Ishikawa (cell line): ENCODE measurements around the gene FOXO3.

Experiments used
- CEBPB ChIP-seq: IDR thresholded peaks from 2 replicates; pipeline ENCODE4 v1.6.1; 2012
- CREB1 ChIP-seq: IDR thresholded peaks from 2 replicates; pipeline ENCODE4 v1.6.1; 2012; ENCODE audit warnings: low read depth
- EGR1 ChIP-seq: IDR thresholded peaks from 2 replicates; pipeline ENCODE4 v1.6.1; 2012
- EP300 ChIP-seq: IDR thresholded peaks from 2 replicates; pipeline ENCODE4 v1.6.1; 2012; ENCODE audit warnings: borderline replicate concordance
- FOXM1 ChIP-seq: IDR thresholded peaks from 2 replicates; pipeline ENCODE4 v1.6.1; 2012; ENCODE audit warnings: low read depth, borderline replicate concordance
- NFIC ChIP-seq: IDR thresholded peaks from 2 replicates; pipeline ENCODE4 v1.6.1; 2012
- RAD21 ChIP-seq: IDR thresholded peaks from 2 replicates; pipeline ENCODE4 v1.6.1; 2012; ENCODE audit warnings: low read depth
- TAF1 ChIP-seq: IDR thresholded peaks from 2 replicates; pipeline ENCODE4 v1.6.1; 2012; ENCODE audit warnings: low read depth, mild to moderate bottlenecking
- TCF12 ChIP-seq: IDR thresholded peaks from 2 replicates; pipeline ENCODE4 v1.6.1; 2012; ENCODE audit warnings: low read depth
- TEAD4 ChIP-seq: IDR thresholded peaks from 2 replicates; pipeline ENCODE4 v1.6.1; 2012
- YY1 ChIP-seq: IDR thresholded peaks from 2 replicates; pipeline ENCODE4 v1.6.1; 2012; ENCODE audit warnings: low read depth
- ZBTB7A ChIP-seq: IDR thresholded peaks from 2 replicates; pipeline ENCODE4 v1.6.1; 2012; ENCODE audit warnings: low read depth
- TF ChIP-seq, protein P1 (sequence below): IDR thresholded peaks from 2 replicates; pipeline ENCODE4 v1.6.1; 2012
- TF ChIP-seq, protein P2 (sequence below): IDR thresholded peaks from 2 replicates; pipeline ENCODE4 v1.6.1; 2012
- TF ChIP-seq, protein P3 (sequence below): IDR thresholded peaks from 2 replicates; pipeline ENCODE4 v1.6.1; 2012; ENCODE audit warnings: low read depth, mild to moderate bottlenecking

The FOXO3 gene

DNA sequence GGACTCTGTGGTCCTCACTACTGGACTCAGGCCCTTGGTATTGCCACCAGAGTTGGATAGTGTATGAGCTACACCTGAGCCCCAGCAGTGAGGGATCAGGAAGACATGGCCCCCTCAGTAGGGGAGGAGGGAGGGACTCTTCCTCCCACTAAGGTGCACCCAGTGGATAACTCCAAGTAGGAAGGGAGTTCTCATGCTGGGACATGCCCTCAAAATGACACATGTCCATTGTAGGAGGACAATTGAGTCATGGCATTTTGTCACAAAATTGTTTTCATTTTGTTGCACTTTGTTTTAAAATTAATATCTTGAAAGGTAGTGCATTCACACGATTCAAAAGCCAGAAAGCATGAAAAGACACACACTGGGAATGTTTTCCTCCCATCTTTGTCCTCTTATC lies 127.2 kb downstream of the FOXO3 start:
- TF ChIP-seq TEAD4 (no peak), RAD21 (no peak), NFIC (no peak), EP300 (no peak), TAF1 (no peak), TCF12 (no peak), ZBTB7A (no peak), YY1 (no peak), FOXM1 (no peak), CEBPB (no peak), EGR1 (no peak), CREB1 (no peak)
- TF ChIP-seq, protein P1, sequence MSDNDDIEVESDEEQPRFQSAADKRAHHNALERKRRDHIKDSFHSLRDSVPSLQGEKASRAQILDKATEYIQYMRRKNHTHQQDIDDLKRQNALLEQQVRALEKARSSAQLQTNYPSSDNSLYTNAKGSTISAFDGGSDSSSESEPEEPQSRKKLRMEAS = no peak
- TF ChIP-seq, protein P2, sequence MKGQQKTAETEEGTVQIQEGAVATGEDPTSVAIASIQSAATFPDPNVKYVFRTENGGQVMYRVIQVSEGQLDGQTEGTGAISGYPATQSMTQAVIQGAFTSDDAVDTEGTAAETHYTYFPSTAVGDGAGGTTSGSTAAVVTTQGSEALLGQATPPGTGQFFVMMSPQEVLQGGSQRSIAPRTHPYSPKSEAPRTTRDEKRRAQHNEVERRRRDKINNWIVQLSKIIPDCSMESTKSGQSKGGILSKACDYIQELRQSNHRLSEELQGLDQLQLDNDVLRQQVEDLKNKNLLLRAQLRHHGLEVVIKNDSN = no peak
- TF ChIP-seq, protein P3, sequence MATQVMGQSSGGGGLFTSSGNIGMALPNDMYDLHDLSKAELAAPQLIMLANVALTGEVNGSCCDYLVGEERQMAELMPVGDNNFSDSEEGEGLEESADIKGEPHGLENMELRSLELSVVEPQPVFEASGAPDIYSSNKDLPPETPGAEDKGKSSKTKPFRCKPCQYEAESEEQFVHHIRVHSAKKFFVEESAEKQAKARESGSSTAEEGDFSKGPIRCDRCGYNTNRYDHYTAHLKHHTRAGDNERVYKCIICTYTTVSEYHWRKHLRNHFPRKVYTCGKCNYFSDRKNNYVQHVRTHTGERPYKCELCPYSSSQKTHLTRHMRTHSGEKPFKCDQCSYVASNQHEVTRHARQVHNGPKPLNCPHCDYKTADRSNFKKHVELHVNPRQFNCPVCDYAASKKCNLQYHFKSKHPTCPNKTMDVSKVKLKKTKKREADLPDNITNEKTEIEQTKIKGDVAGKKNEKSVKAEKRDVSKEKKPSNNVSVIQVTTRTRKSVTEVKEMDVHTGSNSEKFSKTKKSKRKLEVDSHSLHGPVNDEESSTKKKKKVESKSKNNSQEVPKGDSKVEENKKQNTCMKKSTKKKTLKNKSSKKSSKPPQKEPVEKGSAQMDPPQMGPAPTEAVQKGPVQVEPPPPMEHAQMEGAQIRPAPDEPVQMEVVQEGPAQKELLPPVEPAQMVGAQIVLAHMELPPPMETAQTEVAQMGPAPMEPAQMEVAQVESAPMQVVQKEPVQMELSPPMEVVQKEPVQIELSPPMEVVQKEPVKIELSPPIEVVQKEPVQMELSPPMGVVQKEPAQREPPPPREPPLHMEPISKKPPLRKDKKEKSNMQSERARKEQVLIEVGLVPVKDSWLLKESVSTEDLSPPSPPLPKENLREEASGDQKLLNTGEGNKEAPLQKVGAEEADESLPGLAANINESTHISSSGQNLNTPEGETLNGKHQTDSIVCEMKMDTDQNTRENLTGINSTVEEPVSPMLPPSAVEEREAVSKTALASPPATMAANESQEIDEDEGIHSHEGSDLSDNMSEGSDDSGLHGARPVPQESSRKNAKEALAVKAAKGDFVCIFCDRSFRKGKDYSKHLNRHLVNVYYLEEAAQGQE = no peak

DNA sequence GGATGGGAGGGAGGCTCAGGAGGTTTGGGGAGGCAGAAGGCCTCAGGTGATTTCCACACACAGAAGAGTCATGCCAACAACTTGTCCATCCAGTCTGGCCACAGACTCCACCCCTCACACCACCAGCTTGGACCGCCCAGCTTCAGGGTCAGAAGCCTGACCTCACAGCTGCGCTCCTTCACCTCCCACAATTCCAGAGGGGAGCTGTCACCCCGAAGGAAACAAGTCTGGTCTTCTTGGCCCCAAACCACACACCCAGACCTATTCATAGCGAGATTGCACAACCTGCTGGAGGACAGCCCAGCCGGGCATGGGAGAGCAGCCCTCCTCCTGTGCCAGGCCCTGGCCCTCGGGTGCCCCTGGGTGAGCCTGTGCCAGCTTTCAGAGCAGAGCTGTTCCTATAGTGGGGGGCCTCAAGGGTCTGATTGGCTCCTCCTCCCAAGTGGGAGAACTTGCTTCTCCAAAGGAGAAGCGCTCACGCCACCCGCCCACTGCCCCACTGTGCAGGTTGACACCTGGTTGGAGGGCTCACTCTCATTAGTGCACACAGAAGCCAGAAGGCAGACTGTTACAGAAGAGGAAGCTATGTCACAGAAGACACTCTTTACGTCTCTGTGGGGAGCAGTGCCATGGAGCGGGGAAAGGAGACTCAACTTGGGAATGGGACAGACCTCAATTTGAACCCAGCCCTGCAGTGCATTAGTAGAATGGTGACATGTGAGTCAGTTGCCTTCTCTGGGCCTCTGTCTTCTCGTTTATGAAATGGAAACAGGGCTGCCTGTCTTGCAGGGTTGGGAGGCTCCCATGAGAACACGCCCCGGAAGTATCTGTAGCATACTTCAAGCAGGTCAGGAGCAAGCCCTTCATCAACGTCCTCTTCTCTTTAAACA lies 128.8 kb downstream of the FOXO3 start:
- TF ChIP-seq NFIC (peak; percentile 89), CEBPB (peak; percentile 99), FOXM1 (peak; percentile 25; the same call in 1 of the 2 replicates), RAD21 (peak; percentile 1; the same call in 1 of the 2 replicates), CREB1 (peak; percentile 33; the same call in 1 of the 2 replicates), EP300 (peak; percentile 77), TCF12 (peak; percentile 89), YY1 (no peak), TEAD4 (peak; percentile 56), EGR1 (no peak), TAF1 (no peak; the same call in 1 of the 2 replicates)
- TF ChIP-seq, protein P3 = no peak
- TF ChIP-seq, protein P2 = peak; percentile 57

DNA sequence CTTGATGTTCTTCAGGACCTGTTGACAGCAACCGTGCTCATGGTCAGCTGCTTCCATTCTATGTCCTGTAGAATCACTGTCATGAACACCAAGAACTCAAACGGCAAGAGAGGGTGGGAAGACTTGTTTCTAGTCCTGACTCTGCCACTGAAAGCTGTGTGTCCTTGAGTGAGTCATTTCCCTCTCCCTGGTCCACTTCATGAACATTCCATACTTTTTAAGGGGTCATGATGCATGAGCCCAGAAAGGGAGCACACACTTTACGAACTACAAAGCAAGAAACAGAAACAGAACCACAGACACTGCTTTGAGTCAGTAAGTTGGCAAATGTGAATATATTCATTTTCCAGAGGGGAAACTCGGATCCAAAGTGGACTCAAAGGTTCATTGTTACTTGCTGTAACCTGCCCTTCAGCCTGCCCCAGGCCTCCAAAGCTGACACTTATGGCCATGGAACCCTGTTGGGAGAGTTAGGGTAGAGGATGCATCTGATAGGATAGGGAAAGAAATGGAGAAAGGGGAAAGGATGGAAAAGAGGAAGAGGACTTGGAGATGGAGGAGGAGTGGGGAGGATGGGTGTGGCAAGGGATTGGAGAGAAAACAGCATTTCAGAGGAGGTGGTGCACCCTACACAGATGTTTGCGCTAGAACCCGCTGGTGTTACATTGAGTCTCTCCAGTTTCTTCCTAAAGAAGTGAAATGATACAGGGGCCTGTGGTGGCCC lies 129.8 kb downstream of the FOXO3 start:
- no peak for TF ChIP-seq CREB1
- TF ChIP-seq FOXM1 = no peak
- no peak for TF ChIP-seq RAD21
- no peak for TF ChIP-seq YY1
- no peak for TF ChIP-seq CEBPB
- TF ChIP-seq ZBTB7A = no peak
- TF ChIP-seq, protein P2 = no peak
- no peak for TF ChIP-seq TEAD4

DNA sequence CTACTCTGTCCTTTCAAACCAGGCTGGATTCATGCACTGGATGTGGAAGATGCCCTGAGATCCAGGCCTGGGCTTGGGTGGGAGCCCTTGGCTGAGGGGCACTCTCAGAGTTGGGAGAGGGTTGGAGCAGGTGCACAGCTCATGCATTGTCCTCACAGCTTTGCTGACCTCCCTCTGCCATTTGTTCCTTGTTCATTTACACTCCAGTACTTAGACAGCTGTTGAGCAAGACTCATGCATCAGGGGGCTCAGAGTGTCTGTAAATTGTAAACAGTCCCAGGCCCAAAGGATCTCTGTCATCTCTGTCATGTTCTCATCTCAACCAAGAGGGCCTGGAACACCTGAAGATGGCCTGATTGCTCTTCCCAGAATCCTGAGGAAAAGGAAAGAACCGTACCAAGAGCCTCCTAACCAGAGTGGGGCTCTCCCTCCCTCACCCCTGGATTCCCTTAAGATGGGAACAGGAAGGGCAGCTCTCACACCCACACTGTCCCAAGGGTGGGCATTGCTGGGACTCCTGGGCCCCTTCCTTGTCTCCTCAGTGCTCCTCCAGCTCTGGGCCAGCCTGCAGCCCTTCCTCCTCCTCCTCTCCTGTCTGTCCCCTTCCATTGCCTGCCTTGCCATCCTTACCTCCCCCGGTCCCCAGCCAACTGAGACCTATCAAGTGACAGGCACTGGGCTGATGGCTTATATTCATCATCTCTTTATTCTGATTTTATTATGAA lies 132.9 kb downstream of the FOXO3 start:
- no peak for TF ChIP-seq CEBPB
- TF ChIP-seq TEAD4 = no peak
- TF ChIP-seq, protein P1 = no peak
- no peak for TF ChIP-seq ZBTB7A
- TF ChIP-seq CREB1 = no peak

DNA sequence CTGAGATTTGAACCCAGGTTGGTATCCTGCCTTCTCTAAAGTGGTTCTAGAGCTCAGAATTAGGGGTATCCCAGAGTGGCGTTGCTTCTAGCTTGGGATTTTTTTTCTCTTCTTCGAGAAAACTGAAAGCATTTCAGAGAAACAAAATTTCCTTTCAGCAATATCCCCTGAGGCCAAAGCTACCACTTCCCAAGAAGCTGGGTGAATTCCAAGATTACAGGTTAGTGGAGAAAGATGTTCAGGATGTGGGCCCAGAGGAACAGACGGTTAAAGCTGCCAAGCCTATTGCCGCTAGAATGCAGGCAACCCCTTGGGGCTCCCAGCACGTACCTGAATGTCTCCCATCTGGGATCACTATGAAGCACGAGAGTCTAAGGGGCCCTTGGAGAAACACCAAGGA lies 134.1 kb downstream of the FOXO3 start:
- no peak for TF ChIP-seq EGR1
- TF ChIP-seq TEAD4 = no peak
- no peak for TF ChIP-seq YY1
- TF ChIP-seq, protein P1 = no peak
- TF ChIP-seq EP300 = no peak
- TF ChIP-seq, protein P2 = no peak
- no peak for TF ChIP-seq TCF12
- TF ChIP-seq CREB1 = no peak
- TF ChIP-seq NFIC = no peak
